ENCODE results near the gene MAN1C1.
"Not testable (repeated sequence)": the region's sequence is repeated elsewhere in the genome, so short reads cannot be mapped to it uniquely, and the experiment has no call there.

Gene MAN1C1

DNA sequence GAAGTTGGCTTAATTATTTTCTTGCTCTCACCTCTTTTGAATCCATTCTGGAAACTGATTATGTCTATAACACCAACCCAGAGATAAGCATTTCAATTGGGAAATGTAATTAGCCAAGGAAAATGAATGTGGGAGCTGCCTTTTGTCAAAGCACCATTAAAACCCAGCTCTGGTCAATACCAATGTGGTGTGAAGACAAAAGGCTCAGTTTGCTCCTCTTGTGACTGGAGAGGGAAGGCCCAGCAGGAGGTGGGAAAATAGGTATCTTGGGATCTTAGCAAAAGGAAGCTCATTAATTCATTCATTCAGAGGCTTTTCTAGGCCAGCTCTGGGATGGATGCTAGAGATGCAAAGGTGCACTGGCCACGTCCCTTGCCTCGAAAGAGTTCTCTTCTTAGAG is 108.4 kb downstream of the MAN1C1 start:
- no peak for DNase-seq

- DNase-seq = no peak
Observed at GRCh38 chr1:25725482-25725881, 108.9 kb downstream of the MAN1C1 start.

- no peak for DNase-seq
Observed at GRCh38 chr1:25727088-25727487, 110.5 kb downstream of the MAN1C1 start.

DNA sequence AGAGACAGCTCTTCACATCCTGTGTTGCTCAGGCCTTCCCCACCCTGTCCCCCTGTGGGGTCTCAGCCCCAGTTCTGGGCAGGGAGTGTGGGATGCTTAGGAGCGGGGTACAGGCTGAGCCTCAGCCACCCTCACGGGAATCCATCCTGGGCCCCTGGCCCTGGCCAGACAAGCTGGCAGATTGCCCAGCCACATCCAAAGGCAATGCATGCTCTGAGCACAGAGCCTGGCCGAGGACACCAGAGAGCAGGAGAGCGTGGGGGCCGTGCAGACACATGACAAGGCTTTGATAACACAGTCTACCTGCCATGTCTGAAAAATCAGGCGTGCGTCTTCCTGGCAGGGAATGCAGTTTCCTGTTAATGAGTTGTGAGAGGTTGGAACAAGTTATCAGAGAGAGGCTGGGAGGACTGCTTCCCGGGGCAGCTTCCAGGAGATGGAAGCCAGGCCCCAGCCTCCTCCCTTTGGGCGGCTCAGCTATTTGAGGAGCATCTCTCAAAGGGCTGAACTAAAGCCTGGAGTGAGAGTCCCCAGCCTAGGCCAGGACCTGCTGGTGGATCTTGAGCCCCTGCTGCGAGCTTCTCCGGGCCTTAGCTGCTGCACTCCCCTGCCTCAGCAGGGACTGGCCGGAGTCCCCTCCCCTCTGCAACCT is 111.2 kb downstream of the MAN1C1 start:
- DNase-seq = peak; percentile 36

DNA sequence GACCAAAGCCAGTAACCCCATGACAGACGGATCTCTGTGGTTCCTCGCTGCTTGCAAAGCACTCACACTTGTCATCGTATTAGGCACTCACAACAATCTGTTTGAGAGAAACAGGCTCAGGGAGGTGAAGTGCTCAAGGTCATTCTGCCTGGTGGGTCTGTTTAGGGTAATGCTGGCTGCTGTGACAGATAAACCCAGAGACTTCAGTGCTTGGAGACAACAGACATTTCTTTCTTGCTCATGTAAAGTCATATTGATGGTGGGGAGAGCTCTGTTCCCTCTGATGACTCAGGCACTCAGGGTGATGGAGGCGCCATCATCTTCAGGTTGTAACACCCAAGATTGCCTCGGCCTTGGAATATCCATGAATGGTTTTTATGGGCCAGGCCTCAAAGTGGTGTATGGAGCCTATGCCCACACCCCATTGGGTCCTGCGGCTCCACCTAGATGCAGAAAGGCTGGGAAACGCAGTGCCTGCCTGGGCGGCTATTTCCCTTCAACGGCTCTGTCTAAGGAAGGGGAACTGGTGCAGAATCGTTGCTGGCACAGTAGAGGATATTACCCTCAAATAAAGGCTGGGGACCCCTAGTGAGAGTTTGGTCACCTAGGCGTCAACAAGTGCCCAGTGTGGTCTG is 111.8 kb downstream of the MAN1C1 start:
- no peak for DNase-seq

DNA sequence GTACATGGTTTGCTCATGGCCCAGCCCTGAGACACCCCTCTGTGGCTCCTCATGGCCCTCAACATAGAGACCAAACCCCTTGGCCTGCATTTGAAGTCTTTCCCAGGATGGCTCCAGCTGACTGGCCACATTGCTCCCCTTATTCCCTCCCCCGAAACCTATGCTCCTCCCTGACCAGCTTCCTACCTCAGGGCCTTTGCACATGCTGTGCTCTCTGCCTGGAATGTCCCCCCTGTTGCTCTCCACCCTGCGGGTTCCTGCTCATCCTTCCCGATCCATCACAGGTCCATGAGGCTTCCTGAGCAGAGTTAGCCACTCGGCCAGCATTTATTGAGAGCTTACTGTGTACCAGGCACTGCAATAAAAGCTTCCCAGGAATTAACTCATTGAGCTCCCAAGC is 112.5 kb downstream of the MAN1C1 start:
- no peak for DNase-seq

DNA sequence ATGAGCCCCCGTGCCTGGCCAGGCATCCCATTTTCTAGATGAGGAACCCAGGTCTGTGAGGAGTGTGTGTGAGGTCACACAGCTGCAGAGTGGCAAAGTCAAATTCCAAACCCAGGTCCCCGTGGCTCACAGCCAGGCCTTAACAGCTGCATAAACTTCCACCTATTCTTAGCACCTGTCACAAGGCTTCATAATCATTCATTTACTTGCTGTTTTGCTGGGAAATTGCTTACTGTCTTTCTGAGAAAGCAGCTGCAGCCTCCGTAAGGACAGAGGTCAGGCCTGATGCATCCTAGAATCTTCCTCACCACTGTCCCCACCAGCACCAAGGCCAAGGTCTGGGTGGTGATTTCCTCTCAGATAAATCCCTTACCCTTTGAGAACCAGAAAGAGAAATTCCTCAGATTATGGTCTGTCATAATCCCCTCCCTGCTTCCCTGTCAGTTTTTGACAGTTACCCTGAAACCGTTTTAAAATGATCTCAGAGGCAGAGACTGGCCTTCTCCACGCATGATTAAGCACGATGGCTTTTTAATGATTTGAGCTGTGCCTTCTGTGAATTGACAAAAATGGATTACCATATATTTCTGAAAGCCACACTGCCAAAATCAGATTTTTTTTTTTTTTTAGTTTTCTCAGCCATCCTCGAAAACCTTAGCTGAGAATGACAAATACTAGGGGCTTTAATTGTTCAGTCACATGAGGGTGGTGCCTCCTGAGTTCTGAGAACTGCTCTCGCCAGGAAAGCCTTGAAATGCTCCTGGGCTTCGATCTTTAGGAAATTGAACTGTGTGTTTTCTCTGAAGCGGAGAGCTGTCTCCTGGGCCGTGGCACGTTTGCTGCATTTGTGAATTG is 113.4 kb downstream of the MAN1C1 start:
- no peak for DNase-seq

GRCh38 chr1:25731148-25731547 is 114.6 kb downstream of the MAN1C1 start:
- no peak for DNase-seq

DNA sequence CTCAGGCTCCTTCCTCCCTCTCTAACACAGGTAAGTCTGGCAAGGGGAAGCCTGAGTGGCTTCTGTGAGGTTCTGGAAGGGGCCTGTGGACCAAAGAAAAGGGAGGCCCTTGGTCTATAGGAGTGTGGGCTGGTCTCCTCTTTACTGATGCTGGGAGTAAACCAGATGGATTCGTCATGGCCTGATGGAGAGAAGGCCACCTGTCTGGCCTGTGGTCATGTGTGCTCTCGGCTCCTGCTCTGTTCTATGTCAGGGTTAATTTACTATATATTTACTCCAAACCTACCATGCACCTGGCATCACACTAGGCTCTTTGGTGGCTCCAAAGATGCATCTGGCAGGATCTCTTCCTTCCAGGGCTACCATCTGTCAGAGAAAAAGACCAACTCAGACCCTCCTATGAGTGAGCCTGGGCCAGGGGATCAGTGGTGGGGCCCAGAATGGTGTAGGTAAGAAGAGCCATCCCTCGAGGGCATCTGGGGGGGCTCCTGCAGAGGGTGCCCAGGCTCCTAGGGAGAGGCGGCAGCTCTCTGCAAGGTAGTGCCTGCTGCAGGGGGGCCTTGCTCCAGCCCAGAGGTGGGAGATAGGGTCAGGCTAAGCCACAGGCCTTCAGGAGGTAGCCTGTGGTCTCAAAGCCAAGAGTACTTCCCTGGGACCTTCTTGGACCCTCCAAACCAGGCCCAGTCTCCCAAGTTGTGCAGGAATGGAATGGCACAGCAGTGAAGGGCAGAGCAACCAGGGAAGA is 115.2 kb downstream of the MAN1C1 start:
- DNase-seq = no peak

DNA sequence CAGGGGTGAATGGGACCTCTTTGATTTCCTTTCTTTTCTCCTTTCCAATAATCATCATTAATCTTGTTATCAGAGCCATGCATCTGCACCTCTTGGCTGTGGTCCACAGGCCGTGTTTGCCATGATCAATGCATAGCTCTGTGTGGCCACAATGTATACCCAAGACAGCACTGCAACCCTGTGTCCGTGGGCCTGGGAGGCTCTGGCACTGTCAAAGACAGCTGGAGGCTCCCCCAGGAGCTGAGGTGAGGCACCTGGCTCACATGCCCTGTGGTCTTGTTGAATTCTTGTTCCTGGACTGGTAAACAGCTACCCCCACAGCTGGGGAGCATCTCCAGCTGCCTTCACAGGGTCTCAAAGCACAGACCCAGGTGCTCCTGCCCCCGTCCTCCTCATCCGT is 116.2 kb downstream of the MAN1C1 start:
- no peak for DNase-seq

- no peak for DNase-seq
Observed at GRCh38 chr1:25733271-25733670, 116.7 kb downstream of the MAN1C1 start.

- not testable (repeated sequence) for DNase-seq
Observed at GRCh38 chr1:25734991-25735390, 118.4 kb downstream of the MAN1C1 start.

GRCh38 chr1:25735956-25736529 is 119.5 kb downstream of the MAN1C1 start:
- DNase-seq = no peak

- DNase-seq = peak; percentile 40
Observed at GRCh38 chr1:25737130-25737529, 120.5 kb downstream of the MAN1C1 start.

GRCh38 chr1:25738499-25738898 is 121.9 kb downstream of the MAN1C1 start:
- DNase-seq = no peak

DNA sequence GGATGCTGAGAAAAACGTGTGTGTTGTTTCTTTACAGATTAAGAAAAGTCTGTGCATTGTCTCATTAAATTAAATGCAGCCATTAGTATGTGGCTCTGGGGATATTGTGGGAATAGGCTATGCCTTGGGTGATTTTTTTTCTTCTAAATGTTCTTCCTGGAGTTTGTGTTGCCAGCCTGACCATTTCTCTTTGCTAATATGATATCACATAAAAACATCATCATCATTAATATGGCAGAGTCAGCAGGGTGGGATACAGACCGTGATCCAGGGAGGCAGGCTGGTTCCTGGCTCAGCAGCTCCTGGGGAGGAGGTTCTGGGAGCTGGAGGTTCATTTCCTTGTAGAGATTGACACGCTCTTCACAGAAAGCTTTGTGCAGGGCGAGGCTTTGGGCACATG is 122.8 kb downstream of the MAN1C1 start:
- DNase-seq = no peak

DNA sequence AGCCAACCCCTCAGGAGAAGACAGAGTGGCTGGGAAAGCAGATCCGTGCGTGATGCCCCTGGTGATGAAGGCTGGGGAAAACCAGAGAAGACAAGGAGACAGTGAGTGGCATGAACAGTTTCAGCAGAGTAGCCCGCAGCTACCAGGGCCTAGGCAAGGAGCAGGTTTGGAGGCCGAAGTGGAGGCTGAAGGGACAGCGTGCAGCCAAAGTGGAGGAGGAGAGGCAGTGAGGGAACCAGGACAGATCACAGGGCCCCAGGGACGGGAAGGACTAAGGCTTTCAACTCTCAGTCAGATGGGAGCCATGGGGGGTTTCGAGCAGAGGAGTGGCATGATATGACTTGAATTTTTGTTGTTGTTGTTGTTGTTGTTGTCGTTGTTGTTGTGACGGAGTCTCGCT is 123.5 kb downstream of the MAN1C1 start:
- no peak for DNase-seq

DNA sequence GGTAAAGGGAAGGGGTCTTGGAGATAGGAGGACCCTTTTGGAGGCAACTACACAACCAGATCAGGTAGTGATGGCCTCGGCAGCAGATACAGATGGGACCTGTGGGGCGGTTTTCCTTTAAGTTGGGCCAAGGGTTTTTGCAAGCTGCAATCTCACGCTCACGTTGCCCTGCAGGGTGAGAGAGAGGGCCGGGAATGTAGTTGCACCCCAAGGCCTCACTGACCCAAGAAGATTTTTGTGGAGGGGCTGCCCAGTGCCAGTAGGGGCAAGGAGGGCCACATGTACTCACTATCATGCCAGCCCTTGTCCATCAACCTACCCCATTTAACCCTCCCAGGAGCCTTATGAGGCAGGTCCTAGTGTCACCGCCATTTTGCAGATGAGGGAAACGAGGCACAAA is 125.7 kb downstream of the MAN1C1 start:
- DNase-seq = no peak

- no peak for DNase-seq
Observed at GRCh38 chr1:25743164-25744139, 126.9 kb downstream of the MAN1C1 start.

DNA sequence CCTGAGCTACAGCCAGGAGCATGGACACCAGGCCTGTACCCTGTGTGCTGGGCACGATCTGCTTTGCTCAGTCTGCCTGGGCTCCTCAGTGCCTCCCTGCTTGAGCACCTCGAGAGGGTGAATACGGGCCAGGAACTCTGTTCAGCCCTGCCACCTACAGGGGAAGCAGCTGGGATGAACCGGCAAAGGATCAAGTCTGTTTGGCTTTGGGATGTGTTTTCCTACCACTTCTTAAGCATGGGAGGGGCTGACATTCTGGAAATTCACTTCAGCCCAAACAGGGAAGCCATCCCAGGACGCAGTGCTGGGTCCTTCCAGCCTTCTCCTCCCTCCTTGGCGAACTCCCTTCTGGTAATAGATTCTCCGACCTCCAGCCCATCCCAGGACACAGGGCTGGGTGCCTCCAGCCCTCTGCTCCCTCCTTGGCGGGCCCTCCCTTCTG is 127.6 kb downstream of the MAN1C1 start:
- peak; percentile 1 for DNase-seq

DNA sequence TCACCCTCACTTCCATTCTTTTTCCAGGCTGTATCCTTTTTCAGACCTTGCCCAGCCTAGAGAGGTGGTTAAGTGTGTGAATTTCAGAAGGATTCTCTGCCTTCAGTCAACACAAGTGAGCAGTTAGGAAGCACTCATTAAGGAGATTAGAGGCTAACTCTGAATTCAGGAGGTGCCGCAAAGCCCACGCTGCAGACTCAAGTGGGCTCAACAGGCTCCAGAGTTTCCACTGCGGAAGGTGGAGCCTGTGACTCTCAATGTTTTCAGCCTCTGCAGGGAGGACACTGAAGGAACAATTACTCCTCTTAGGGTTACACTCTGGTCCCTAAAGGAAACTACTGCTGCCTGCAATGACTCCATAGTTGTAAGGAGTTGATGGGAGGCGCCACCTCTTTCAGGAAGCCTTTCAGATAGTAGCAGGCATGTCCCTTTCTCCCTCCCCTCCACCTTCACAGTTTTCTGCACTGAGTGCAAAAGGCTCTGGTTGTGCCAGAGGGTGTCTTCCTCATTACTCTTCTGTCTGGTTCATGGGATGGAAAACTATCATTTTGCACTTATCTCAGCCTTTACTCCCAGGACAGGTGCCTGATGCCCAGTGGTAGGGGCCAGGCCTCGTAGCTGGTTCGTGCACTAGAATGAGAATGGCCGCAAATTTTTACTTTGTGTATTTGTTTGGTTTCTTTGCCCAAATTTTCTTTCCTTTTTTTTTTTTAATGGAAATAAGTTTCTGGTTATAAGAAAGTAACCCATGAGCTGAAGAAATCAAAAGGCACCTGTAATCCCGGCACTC is 128.2 kb downstream of the MAN1C1 start:
- no peak for DNase-seq

Data from kidney glomerular epithelial cell (primary cell).